Measurements from ENCODE around the gene MED27. TPM values are rescaled to one million over a fixed set of nuclear protein-coding genes. Genes with fewer than 3 reads are reported as not detected.

The MED27 gene
- total and polyA plus RNA-seq, 7 experiments from 2014 or later, result 11.5 to 44.2 (median 25.7) TPM

- Mint-ChIP-seq H3K36me3 (peaks cover 0 to 20% (median 5%) of the 10 kb centered on the region in 5 donors), H3K4me3 (no peak overlapping the region), H3K9me3 (peaks cover 0 to 1% (median 0%) of the 10 kb centered on the region in 11 donors), H3K27me3 (no peaks in the 10 kb centered on the region), H3K27ac (no peak overlapping the region), H3K4me1 (peaks cover 8 to 50% (median 30%) of the 10 kb centered on the region in 7 donors)
- Histone ChIP-seq H3K27ac (ENCODE audit: low read depth, low read length) (no peak overlapping the region), H3K27me3 (ENCODE audit: control insufficient read depth in 2 of 2, insufficient read depth in 2 of 2, low read length in 2 of 2) (no peaks in the 10 kb centered on the region), H3K4me1 (ENCODE audit: control insufficient read depth in 2 of 2, insufficient read depth in 2 of 2, low read length in 2 of 2) (no peaks in the 10 kb centered on the region), H3K36me3 (ENCODE audit: control insufficient read depth in 2 of 3, insufficient read depth in 3 of 3, low read length in 3 of 3) (peaks cover 0 to 3% (median 0%) of the 10 kb centered on the region in 3 experiments), H3K4me3 (ENCODE audit: low read length) (no peak overlapping the region), H3K9me3 (ENCODE audit: control insufficient read depth in 2 of 3, low read length in 3 of 3) (no peaks in the 10 kb centered on the region)
- ATAC-seq (no peak), DNase-seq (no peak)
- intact Hi-C loops (cut with micrococcal nuclease), result no loop called here
- ChIA-PET CTCF (no interaction called here), POLR2A (no interaction called here)
Observed at GRCh38 chr9:132049900-132050299, 29.8 kb downstream of the MED27 start.

GRCh38 chr9:132049323-132049882, 30.3 kb downstream of the MED27 start:
- peaks cover 3 to 51% (median 32%) of the 10 kb centered on the region in 7 donors for H3K4me1 Mint-ChIP-seq
- DNase-seq (no peak), ATAC-seq (no peak)
- Histone ChIP-seq H3K4me3 (ENCODE audit: low read length) (no peak overlapping the region), H3K4me1 (ENCODE audit: control insufficient read depth in 2 of 2, insufficient read depth in 2 of 2, low read length in 2 of 2) (no peaks in the 10 kb centered on the region), H3K9me3 (ENCODE audit: control insufficient read depth in 2 of 3, low read length in 3 of 3) (no peaks in the 10 kb centered on the region), H3K27ac (ENCODE audit: low read depth, low read length) (no peak overlapping the region), H3K27me3 (ENCODE audit: control insufficient read depth in 2 of 2, insufficient read depth in 2 of 2, low read length in 2 of 2) (no peaks in the 10 kb centered on the region), H3K36me3 (ENCODE audit: control insufficient read depth in 2 of 3, insufficient read depth in 3 of 3, low read length in 3 of 3) (peaks cover 0 to 3% (median 0%) of the 10 kb centered on the region in 3 experiments)
- peaks cover 0 to 20% (median 5%) of the 10 kb centered on the region in 5 donors for H3K36me3 Mint-ChIP-seq
- intact Hi-C loops (cut with micrococcal nuclease), result no loop called here
- H3K27me3 Mint-ChIP-seq, result no peaks in the 10 kb centered on the region
- peaks cover 0 to 1% (median 0%) of the 10 kb centered on the region in 11 donors for H3K9me3 Mint-ChIP-seq
- no peak overlapping the region for H3K4me3 Mint-ChIP-seq
- H3K27ac Mint-ChIP-seq, result no peak overlapping the region
- POLR2A ChIA-PET, result no interaction called here
- CTCF ChIA-PET, result no interaction called here

- no peaks in the 10 kb centered on the region for H3K4me1 ChIP-seq (ENCODE audit: control insufficient read depth in 2 of 2, insufficient read depth in 2 of 2, low read length in 2 of 2)
- no peak overlapping the region for H3K27ac ChIP-seq (ENCODE audit: low read depth, low read length)
- Mint-ChIP-seq H3K27ac (no peak overlapping the region), H3K4me3 (no peak overlapping the region), H3K36me3 (peaks cover 0 to 17% (median 5%) of the 10 kb centered on the region in 5 donors), H3K4me1 (peaks cover 2 to 45% (median 32%) of the 10 kb centered on the region in 7 donors), H3K9me3 (no peaks in the 10 kb centered on the region), H3K27me3 (no peaks in the 10 kb centered on the region)
- H3K36me3 ChIP-seq (ENCODE audit: control insufficient read depth in 2 of 3, insufficient read depth in 3 of 3, low read length in 3 of 3), result peaks cover 0 to 3% (median 0%) of the 10 kb centered on the region in 3 experiments
- ATAC-seq (no peak), DNase-seq (no peak)
- no peaks in the 10 kb centered on the region for H3K9me3 ChIP-seq (ENCODE audit: control insufficient read depth in 2 of 3, low read length in 3 of 3)
- H3K27me3 ChIP-seq (ENCODE audit: control insufficient read depth in 2 of 2, insufficient read depth in 2 of 2, low read length in 2 of 2), result no peaks in the 10 kb centered on the region
- intact Hi-C loops (cut with micrococcal nuclease), result no loop called here
- ChIA-PET POLR2A (no interaction called here), CTCF (no interaction called here)
- no peak overlapping the region for H3K4me3 ChIP-seq (ENCODE audit: low read length)
Observed at GRCh38 chr9:132048201-132048600, 31.5 kb downstream of the MED27 start.

GRCh38 chr9:132046456-132046855, 33.2 kb downstream of the MED27 start:
- CTCF ChIA-PET, result no interaction called here
- no peak overlapping the region for H3K4me3 Mint-ChIP-seq
- H3K27ac ChIP-seq (ENCODE audit: low read depth, low read length), result no peak overlapping the region
- DNase-seq (no peak), ATAC-seq (no peak)
- peaks cover 0 to 8% (median 3%) of the 10 kb centered on the region in 3 experiments for H3K36me3 ChIP-seq (ENCODE audit: control insufficient read depth in 2 of 3, insufficient read depth in 3 of 3, low read length in 3 of 3)
- POLR2A ChIA-PET, result no interaction called here
- H3K27me3 ChIP-seq (ENCODE audit: control insufficient read depth in 2 of 2, insufficient read depth in 2 of 2, low read length in 2 of 2), result no peaks in the 10 kb centered on the region
- no peak overlapping the region for H3K4me3 ChIP-seq (ENCODE audit: low read length)
- H3K9me3 Mint-ChIP-seq, result no peaks in the 10 kb centered on the region
- H3K27me3 Mint-ChIP-seq, result no peaks in the 10 kb centered on the region
- intact Hi-C loops (cut with micrococcal nuclease), result no loop called here
- H3K36me3 Mint-ChIP-seq, result peaks cover 0 to 18% (median 8%) of the 10 kb centered on the region in 5 donors
- peaks cover 2 to 45% (median 25%) of the 10 kb centered on the region in 7 donors for H3K4me1 Mint-ChIP-seq
- H3K27ac Mint-ChIP-seq, result no peak overlapping the region
- no peaks in the 10 kb centered on the region for H3K4me1 ChIP-seq (ENCODE audit: control insufficient read depth in 2 of 2, insufficient read depth in 2 of 2, low read length in 2 of 2)
- H3K9me3 ChIP-seq (ENCODE audit: control insufficient read depth in 2 of 3, low read length in 3 of 3), result no peaks in the 10 kb centered on the region

GRCh38 chr9:132044176-132044875, 35.3 kb downstream of the MED27 start:
- no peaks in the 10 kb centered on the region for H3K27me3 ChIP-seq (ENCODE audit: control insufficient read depth in 2 of 2, insufficient read depth in 2 of 2, low read length in 2 of 2)
- H3K9me3 Mint-ChIP-seq, result no peaks in the 10 kb centered on the region
- peaks cover 0 to 8% (median 6%) of the 10 kb centered on the region in 3 experiments for H3K36me3 ChIP-seq (ENCODE audit: control insufficient read depth in 2 of 3, insufficient read depth in 3 of 3, low read length in 3 of 3)
- no peak overlapping the region for H3K27ac Mint-ChIP-seq
- peaks cover 0 to 38% (median 25%) of the 10 kb centered on the region in 7 donors for H3K4me1 Mint-ChIP-seq
- H3K36me3 Mint-ChIP-seq, result peaks cover 0 to 22% (median 4%) of the 10 kb centered on the region in 5 donors
- ATAC-seq (no peak), DNase-seq (no peak)
- intact Hi-C loops (cut with micrococcal nuclease), result no loop called here
- H3K27ac ChIP-seq (ENCODE audit: low read depth, low read length), result no peak overlapping the region
- H3K9me3 ChIP-seq (ENCODE audit: control insufficient read depth in 2 of 3, low read length in 3 of 3), result no peaks in the 10 kb centered on the region
- no peak overlapping the region for H3K4me3 ChIP-seq (ENCODE audit: low read length)
- no peaks in the 10 kb centered on the region for H3K4me1 ChIP-seq (ENCODE audit: control insufficient read depth in 2 of 2, insufficient read depth in 2 of 2, low read length in 2 of 2)
- no peaks in the 10 kb centered on the region for H3K27me3 Mint-ChIP-seq
- POLR2A ChIA-PET, result no interaction called here
- CTCF ChIA-PET, result interaction anchor here (0.6 kb wide), 1 partner anchor 211 kb away, joined by 5 read pairs; no protein-coding TSS in a partner anchor
- H3K4me3 Mint-ChIP-seq, result no peak overlapping the region

GRCh38 chr9:132043708-132044107, 36.0 kb downstream of the MED27 start:
- CTCF ChIA-PET, result no interaction called here

More at GRCh38 chr9:132043708-132044107, 36.0 kb downstream of the MED27 start:
- DNase-seq (no peak), ATAC-seq (no peak)
- Histone ChIP-seq H3K36me3 (ENCODE audit: control insufficient read depth in 2 of 3, insufficient read depth in 3 of 3, low read length in 3 of 3) (peaks cover 0 to 8% (median 6%) of the 10 kb centered on the region in 3 experiments), H3K27ac (ENCODE audit: low read depth, low read length) (no peak overlapping the region), H3K27me3 (ENCODE audit: control insufficient read depth in 2 of 2, insufficient read depth in 2 of 2, low read length in 2 of 2) (no peaks in the 10 kb centered on the region), H3K4me3 (ENCODE audit: low read length) (no peak overlapping the region), H3K9me3 (ENCODE audit: control insufficient read depth in 2 of 3, low read length in 3 of 3) (no peaks in the 10 kb centered on the region), H3K4me1 (ENCODE audit: control insufficient read depth in 2 of 2, insufficient read depth in 2 of 2, low read length in 2 of 2) (no peaks in the 10 kb centered on the region)
- POLR2A ChIA-PET, result no interaction called here
- Mint-ChIP-seq H3K4me1 (peaks cover 0 to 32% (median 23%) of the 10 kb centered on the region in 7 donors), H3K27ac (no peak overlapping the region), H3K36me3 (peaks cover 0 to 18% (median 4%) of the 10 kb centered on the region in 5 donors), H3K27me3 (no peaks in the 10 kb centered on the region), H3K4me3 (no peak overlapping the region), H3K9me3 (no peaks in the 10 kb centered on the region)
- intact Hi-C loops (cut with micrococcal nuclease), result no loop called here

All from naive thymus-derived CD4-positive, alpha-beta T cell (primary cell).